ENCODE measurements around the gene IL11RA.

GRCh38 chr9:34669809-34670562 lies 18.0 kb downstream of the IL11RA start:
- TF ChIP-seq BHLHE40 (IDR thresholded peaks at IDR 0.05; ENCODE audit: borderline replicate concordance) (no peak), FOXA1 (IDR thresholded peaks at IDR 0.05) (no peak), TARDBP (IDR thresholded peaks at IDR 0.05) (no peak), SUZ12 (IDR thresholded peaks at IDR 0.05) (no peak), L3MBTL2 (conservative IDR thresholded peaks at IDR 0.05) (no peak), SP1 (IDR thresholded peaks at IDR 0.05) (no peak), ZNF384 (IDR thresholded peaks at IDR 0.05) (no peak), HDGF (IDR thresholded peaks at IDR 0.05; ENCODE audit: borderline replicate concordance) (no peak), FOXK2 (IDR thresholded peaks at IDR 0.05) (no peak), ARNT (IDR thresholded peaks at IDR 0.05) (no peak), PKNOX1 (IDR thresholded peaks at IDR 0.05) (no peak)
